Measurements from ENCODE around the gene LIFR.

Gene LIFR

DNA sequence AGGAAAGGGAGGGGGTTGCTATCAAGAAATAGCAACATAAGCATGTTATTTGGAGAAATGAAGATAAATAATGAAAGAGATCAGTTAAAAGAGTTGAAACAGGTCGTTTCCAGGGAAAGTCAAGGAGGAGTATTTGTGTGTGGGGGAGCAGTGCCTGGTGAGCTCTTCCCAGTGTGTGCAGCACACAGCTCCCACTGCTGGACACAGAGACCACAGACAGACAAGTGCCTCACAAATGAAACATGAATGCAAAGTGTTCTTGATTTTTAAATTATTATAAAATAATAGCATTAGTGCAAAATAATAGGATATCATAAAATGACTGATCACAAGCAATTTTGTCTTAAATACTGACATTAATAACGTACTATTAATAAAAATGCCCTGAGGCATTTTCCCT is 40.8 kb downstream of the LIFR start:
- Histone ChIP-seq H3K27me3 (ENCODE audit: insufficient read depth, low read length) (no peaks in the 10 kb centered on the region), H2AFZ (ENCODE audit: low read depth, low read length) (no peak overlapping the region), H3K36me3 (ENCODE audit: insufficient read depth, low read length) (peaks cover 40% of the 10 kb centered on the region), H3K9me3 (ENCODE audit: low read length) (peaks cover 9% of the 10 kb centered on the region), H3K4me1 (ENCODE audit: insufficient read depth, low read length) (no peaks in the 10 kb centered on the region), H3K4me3 (ENCODE audit: low read length) (no peak overlapping the region)

DNA sequence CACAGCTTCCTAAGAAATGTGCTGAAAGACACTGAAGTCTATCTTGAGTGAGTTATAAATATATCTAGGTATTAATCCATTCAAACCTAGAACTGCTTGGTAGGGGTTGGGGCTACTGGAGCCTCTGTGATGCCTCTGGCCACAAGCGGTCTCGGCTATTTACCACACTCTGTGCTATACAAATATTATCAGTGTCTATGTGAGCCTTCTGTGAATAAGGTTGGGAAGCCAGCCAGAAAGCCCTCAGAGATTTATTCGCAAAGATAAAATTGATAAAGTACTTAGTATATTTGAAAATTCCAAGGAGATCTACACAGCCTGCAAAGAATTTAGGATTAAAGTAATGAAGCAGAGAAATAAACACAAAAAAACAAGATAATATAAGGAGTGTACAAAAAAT is 41.4 kb downstream of the LIFR start:
- Histone ChIP-seq H3K4me3 (ENCODE audit: low read length) (no peak overlapping the region), H3K36me3 (ENCODE audit: insufficient read depth, low read length) (peaks cover 39% of the 10 kb centered on the region), H3K4me1 (ENCODE audit: insufficient read depth, low read length) (no peaks in the 10 kb centered on the region)

DNA sequence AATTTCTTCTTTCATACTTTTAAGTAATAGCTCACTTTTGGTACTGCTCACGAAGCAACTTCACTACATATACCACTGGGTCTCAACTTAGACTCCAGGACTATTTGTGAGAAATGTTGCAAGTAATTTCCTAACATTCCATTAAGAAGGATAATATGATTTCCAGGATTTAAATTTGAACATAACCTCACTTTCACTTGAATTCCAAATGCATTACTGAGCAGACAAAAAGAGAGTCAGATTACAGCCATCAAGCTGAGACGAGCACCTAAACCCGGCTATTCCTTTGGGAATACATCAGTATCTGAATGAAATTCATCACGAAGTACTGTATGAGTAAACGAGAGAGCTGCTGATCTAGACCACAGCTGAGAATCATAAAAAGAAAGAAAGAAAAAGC is 47.3 kb downstream of the LIFR start:
- Histone ChIP-seq H3K36me3 (ENCODE audit: insufficient read depth, low read length) (peaks cover 27% of the 10 kb centered on the region), H3K4me1 (ENCODE audit: insufficient read depth, low read length) (no peaks in the 10 kb centered on the region), H3K9me3 (ENCODE audit: low read length) (no peaks in the 10 kb centered on the region), H3K4me3 (ENCODE audit: low read length) (no peak overlapping the region), H3K27me3 (ENCODE audit: insufficient read depth, low read length) (no peaks in the 10 kb centered on the region), H2AFZ (ENCODE audit: low read depth, low read length) (no peak overlapping the region)

More for the DNA sequence above, 41.4 kb downstream of the LIFR start:
- H3K27me3 ChIP-seq (ENCODE audit: insufficient read depth, low read length), result no peaks in the 10 kb centered on the region
- no peak overlapping the region for H2AFZ ChIP-seq (ENCODE audit: low read depth, low read length)
- H3K9me3 ChIP-seq (ENCODE audit: low read length), result peaks cover 9% of the 10 kb centered on the region

DNA sequence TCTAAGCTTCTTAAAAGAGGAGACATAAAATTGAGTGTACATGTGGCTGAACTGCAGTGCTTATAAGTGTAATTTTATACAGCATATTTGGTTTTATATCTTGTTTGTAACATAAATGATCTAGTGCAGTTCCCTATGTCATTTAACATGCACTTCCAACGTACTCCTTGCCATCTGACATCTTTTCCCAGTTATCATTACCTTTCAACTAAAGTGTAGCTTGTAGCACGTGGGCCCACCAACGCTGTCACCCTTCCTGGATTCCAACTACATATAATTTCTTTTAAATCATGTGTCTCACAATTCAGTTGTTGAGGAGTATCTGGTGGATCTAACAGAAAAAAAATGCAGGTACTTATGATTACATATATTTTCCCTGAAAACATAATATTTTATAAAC is 50.1 kb downstream of the LIFR start:
- Histone ChIP-seq H3K36me3 (ENCODE audit: insufficient read depth, low read length) (peaks cover 26% of the 10 kb centered on the region), H3K27me3 (ENCODE audit: insufficient read depth, low read length) (no peaks in the 10 kb centered on the region), H3K9me3 (ENCODE audit: low read length) (no peaks in the 10 kb centered on the region), H2AFZ (ENCODE audit: low read depth, low read length) (no peak overlapping the region), H3K4me1 (ENCODE audit: insufficient read depth, low read length) (no peaks in the 10 kb centered on the region), H3K4me3 (ENCODE audit: low read length) (no peak overlapping the region)

DNA sequence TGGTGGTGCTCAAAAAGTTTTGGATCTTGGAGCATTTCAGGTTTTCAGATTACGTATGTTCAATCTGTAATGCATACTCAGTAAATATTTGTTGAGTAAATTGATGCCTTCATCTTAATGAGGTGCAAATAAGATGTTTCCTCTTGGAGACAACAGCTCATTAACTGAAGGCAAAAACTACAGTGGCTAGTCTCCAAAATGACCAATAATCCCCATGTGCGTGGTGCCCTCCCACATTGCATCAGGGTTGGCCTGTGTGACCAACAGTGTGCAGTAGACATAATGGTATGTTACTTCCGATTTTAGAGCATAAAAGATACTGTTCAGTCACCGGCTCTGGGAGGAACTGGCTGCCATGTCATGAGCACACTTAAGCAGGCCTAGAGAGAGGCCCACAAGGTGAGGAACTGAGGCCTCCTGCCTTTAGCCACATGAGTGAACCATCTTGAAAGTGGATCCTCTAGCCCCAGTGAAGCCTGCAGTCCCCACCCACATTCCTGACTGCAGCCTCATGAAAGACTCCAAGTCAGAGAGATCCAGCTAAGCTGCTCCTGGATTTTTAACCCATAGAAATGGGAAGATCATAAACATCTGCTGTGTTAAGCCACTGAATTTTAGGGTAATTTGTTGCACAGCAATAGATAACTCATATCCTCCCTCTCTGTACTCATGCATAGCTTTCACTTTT is 55.7 kb downstream of the LIFR start:
- Histone ChIP-seq H3K4me1 (ENCODE audit: insufficient read depth, low read length) (no peaks in the 10 kb centered on the region), H3K36me3 (ENCODE audit: insufficient read depth, low read length) (peaks cover 25% of the 10 kb centered on the region), H3K4me3 (ENCODE audit: low read length) (no peak overlapping the region), H2AFZ (ENCODE audit: low read depth, low read length) (no peak overlapping the region), H3K9me3 (ENCODE audit: low read length) (no peaks in the 10 kb centered on the region), H3K27me3 (ENCODE audit: insufficient read depth, low read length) (no peaks in the 10 kb centered on the region)

DNA sequence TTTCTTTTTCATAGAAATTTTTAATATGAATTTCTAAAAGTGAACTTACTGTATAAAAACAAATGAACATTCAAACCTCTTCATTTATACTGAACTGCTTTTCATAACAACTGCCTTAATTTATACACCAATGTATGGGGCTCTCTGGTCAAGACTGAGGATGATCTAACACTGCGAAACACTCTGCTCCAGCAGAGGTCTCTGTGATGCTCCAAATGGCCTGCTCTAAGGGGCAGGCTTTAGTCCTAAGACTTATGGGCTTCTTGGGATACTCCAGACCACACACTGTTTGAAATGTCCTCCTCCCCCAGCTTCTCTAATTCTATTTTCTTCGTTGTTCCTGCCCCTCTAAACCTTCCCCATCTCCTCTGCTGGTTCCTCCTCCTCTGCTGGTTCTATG is 58.5 kb downstream of the LIFR start:
- no peak overlapping the region for H2AFZ ChIP-seq (ENCODE audit: low read depth, low read length)
- H3K36me3 ChIP-seq (ENCODE audit: insufficient read depth, low read length), result peaks cover 37% of the 10 kb centered on the region
- no peaks in the 10 kb centered on the region for H3K4me1 ChIP-seq (ENCODE audit: insufficient read depth, low read length)
- H3K4me3 ChIP-seq (ENCODE audit: low read length), result no peak overlapping the region
- no peaks in the 10 kb centered on the region for H3K27me3 ChIP-seq (ENCODE audit: insufficient read depth, low read length)
- no peaks in the 10 kb centered on the region for H3K9me3 ChIP-seq (ENCODE audit: low read length)

DNA sequence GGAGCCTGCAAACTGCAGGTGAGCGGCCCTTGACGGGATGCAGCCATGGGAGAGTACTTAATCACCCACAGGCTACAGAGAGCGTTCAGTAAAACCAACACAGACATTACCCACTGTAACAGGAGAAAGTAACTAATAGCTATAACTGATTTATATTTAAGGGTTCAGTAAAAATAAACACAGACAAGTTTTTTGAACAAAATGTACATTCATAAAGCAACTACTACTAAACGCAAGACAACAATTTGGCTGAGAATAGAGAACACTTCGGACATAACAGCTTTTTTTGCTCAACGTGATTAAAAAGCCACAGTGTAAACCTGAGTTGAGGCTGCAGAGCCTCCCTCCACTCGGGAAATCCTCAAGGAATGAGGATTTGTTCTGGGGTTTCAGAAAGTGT is 61.7 kb downstream of the LIFR start:
- H3K4me1 ChIP-seq (ENCODE audit: insufficient read depth, low read length), result no peaks in the 10 kb centered on the region
- no peaks in the 10 kb centered on the region for H3K9me3 ChIP-seq (ENCODE audit: low read length)

DNA sequence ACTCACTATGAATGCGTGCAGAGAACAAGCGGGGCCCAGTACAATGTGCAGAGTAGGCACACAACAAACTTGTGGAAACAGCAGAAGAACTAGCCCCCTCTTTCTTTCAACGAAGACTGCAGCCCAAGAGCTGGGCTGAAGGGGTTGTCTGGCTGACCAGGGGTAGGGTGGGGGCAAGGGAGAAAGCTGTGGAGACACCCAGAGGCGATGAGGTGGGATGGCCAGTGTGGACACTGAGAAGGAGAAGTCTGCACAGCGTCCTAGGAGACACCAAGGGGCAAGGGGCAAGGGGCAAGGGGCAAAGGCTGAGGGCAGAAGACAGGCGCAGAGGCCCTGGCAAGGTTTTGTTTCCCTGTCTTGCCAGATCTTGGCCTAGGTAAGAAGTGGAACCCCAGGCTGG is 62.3 kb downstream of the LIFR start:
- Histone ChIP-seq H3K36me3 (ENCODE audit: insufficient read depth, low read length) (peaks cover 46% of the 10 kb centered on the region), H2AFZ (ENCODE audit: low read depth, low read length) (no peak overlapping the region), H3K4me1 (ENCODE audit: insufficient read depth, low read length) (no peaks in the 10 kb centered on the region), H3K4me3 (ENCODE audit: low read length) (no peak overlapping the region), H3K27me3 (ENCODE audit: insufficient read depth, low read length) (no peaks in the 10 kb centered on the region), H3K9me3 (ENCODE audit: low read length) (no peaks in the 10 kb centered on the region)

More for the DNA sequence above, 61.7 kb downstream of the LIFR start:
- Histone ChIP-seq H2AFZ (ENCODE audit: low read depth, low read length) (no peak overlapping the region), H3K36me3 (ENCODE audit: insufficient read depth, low read length) (peaks cover 46% of the 10 kb centered on the region), H3K4me3 (ENCODE audit: low read length) (no peak overlapping the region), H3K27me3 (ENCODE audit: insufficient read depth, low read length) (no peaks in the 10 kb centered on the region)

DNA sequence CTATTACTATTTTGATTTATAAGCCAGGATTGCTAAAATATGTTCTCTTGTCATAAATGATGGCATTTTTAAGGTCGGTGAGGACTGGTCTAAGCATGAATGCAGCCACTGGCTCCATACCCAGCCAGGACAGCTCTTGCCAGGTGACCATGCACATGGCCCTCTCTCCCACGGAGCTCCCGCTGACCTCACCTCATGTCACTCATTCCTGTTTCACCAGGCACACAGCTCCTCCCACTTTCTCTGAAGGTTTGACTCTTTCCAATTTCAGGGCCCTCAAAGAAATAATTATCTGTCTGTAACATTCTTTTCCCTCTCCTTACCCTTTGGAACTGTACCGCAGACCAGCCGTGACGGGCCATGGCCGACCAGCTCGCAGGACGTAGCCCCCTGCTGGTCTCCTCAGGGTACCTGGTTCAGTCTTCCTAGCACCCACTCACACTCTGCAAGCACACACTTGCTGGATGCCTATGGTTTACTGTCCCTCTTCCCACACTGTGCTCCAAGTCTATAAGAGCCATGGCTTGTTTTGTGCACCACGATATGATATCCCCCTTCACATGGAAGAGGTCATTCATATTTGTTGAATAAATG is 72.5 kb downstream of the LIFR start:
- Histone ChIP-seq H3K36me3 (ENCODE audit: insufficient read depth, low read length) (peaks cover 51% of the 10 kb centered on the region), H3K9me3 (ENCODE audit: low read length) (no peaks in the 10 kb centered on the region)

DNA sequence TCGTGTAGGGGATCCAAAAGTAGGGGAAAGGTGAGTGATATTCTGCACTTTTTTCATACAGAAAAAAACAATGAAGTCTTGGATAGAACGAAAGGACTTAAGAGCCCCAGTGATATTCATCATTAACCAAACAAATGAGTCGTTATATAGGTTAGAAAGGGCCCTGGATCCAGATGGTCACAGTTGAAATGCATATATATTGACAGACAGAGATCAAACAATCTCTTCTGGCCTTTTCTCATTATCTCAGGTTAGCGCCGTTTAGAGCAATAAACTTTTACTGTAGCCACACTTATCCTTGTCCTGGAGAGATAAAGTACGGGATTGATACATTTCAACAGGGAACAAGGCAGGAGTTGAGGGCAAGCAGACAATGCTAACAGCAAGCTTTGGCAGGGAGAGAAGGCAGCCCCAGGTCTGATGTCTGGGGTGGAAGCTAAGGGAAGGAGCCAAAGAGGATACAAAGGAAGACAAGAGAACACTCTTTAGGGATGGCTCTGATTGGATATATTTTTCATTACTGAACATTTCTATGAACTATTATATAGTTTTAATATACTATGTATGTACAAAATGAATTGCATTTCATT is 77.0 kb downstream of the LIFR start:
- peaks cover 24% of the 10 kb centered on the region for H3K36me3 ChIP-seq (ENCODE audit: insufficient read depth, low read length)

More for the DNA sequence above, 72.5 kb downstream of the LIFR start:
- no peak overlapping the region for H2AFZ ChIP-seq (ENCODE audit: low read depth, low read length)
- no peaks in the 10 kb centered on the region for H3K27me3 ChIP-seq (ENCODE audit: insufficient read depth, low read length)
- H3K4me3 ChIP-seq (ENCODE audit: low read length), result no peak overlapping the region
- H3K4me1 ChIP-seq (ENCODE audit: insufficient read depth, low read length), result no peaks in the 10 kb centered on the region

DNA sequence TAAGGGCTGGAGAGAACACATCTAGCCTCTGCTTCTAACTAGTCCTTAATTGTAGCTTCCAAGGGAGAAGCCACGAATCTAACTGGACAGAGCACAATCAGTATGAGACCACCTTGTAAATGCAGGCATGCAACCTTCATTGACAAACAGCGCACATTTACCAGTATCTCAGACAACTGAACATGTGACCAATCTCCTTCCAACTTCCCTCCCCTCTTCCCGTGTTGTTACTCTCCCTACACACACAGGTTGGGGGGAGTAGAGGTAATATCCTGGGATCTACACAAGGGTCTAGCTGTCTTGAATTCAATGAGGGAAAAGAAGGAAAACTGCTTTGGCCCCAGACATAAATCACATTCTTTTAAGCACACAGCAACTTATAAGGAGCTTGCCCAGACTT is 77.6 kb downstream of the LIFR start:
- Histone ChIP-seq H2AFZ (ENCODE audit: low read depth, low read length) (no peak overlapping the region), H3K27me3 (ENCODE audit: insufficient read depth, low read length) (no peaks in the 10 kb centered on the region), H3K4me1 (ENCODE audit: insufficient read depth, low read length) (no peaks in the 10 kb centered on the region), H3K36me3 (ENCODE audit: insufficient read depth, low read length) (peaks cover 21% of the 10 kb centered on the region), H3K9me3 (ENCODE audit: low read length) (no peaks in the 10 kb centered on the region), H3K4me3 (ENCODE audit: low read length) (no peak overlapping the region)

More for the DNA sequence above, 77.0 kb downstream of the LIFR start:
- Histone ChIP-seq H3K9me3 (ENCODE audit: low read length) (no peaks in the 10 kb centered on the region), H3K4me3 (ENCODE audit: low read length) (no peak overlapping the region), H3K27me3 (ENCODE audit: insufficient read depth, low read length) (no peaks in the 10 kb centered on the region), H2AFZ (ENCODE audit: low read depth, low read length) (no peak overlapping the region), H3K4me1 (ENCODE audit: insufficient read depth, low read length) (no peaks in the 10 kb centered on the region)

DNA sequence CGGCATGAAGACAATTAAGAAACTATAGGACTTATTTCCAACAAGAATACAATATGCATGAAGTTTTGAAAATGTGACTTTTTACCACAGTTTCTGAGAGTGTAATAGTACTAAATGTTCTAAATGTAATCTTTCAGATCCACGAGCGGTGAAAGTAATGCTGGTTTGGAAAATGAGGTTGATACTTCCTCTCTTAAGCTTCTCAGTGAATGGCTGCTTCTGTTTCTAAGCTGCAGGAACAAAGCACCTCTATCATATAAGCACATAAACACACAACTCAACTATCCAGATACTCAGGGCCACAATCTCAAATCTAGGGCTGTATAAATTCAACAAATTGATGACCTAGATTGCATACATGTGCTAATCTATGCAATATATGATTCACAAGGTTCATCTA is 78.3 kb downstream of the LIFR start:
- Histone ChIP-seq H3K9me3 (ENCODE audit: low read length) (no peaks in the 10 kb centered on the region), H3K4me1 (ENCODE audit: insufficient read depth, low read length) (no peaks in the 10 kb centered on the region), H3K27me3 (ENCODE audit: insufficient read depth, low read length) (no peaks in the 10 kb centered on the region), H2AFZ (ENCODE audit: low read depth, low read length) (no peak overlapping the region), H3K4me3 (ENCODE audit: low read length) (no peak overlapping the region), H3K36me3 (ENCODE audit: insufficient read depth, low read length) (peaks cover 18% of the 10 kb centered on the region)

DNA sequence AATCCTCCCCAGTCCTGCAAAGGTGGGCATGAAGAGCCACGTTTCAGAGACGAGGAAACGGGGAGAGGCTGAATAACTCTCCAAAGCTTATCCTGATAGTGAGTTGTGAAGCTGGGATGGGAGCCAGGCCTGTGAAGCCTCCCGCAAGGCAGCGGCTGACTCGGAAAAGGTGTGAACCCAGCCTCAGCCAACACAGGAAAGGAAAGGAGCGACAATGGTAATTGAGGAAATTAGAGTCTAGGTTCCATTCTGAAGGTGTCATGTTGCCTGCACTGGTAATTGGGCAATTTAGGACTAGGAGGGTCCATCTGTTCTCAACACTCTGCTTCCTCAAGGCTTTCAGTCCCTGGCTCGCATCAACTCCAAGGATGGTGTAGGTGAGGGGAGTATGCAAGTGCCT is 83.4 kb downstream of the LIFR start:
- Histone ChIP-seq H3K4me1 (ENCODE audit: insufficient read depth, low read length) (peaks cover 15% of the 10 kb centered on the region), H3K4me3 (ENCODE audit: low read length) (no peak overlapping the region), H3K36me3 (ENCODE audit: insufficient read depth, low read length) (no peaks in the 10 kb centered on the region), H2AFZ (ENCODE audit: low read depth, low read length) (no peak overlapping the region), H3K9me3 (ENCODE audit: low read length) (no peaks in the 10 kb centered on the region), H3K27me3 (ENCODE audit: insufficient read depth, low read length) (no peaks in the 10 kb centered on the region)

Data from neuron (in vitro differentiated cells).